B cell (primary cell): ENCODE measurements around the gene COL16A1. TPM values are rescaled to one million over a fixed set of nuclear protein-coding genes. Genes with fewer than 3 reads are reported as not detected.
A peak's percentile ranks its signal among the peaks of the same experiment; 100 is the strongest.

Experiments
- ATAC-seq: fragments of 200-7000 bp; cut with Tn5 transposase; one replicate; pipeline ENCODE4 v1.10.0; 2021; ENCODE audit warnings: low read depth, mild to moderate bottlenecking, moderate number of reproducible peaks, moderate library complexity
- CTCF ChIA-PET: fragments of 350-600 bp; sonication (Branson Sonifier 250); formaldehyde crosslinking; loops from one replicate; lab custom pipeline; 2021; ENCODE audit warnings: antibody characterized with exemption, inconsistent platforms; lab: Charles Lee
- POLR2A ChIA-PET: fragments of 350-600 bp; sonication (Branson Sonifier 250); formaldehyde crosslinking; loops from one replicate; lab custom pipeline; 2021; ENCODE audit warnings: antibody characterized with exemption; lab: Charles Lee
- DNase-seq: peaks from one replicate; pipeline ENCODE4 v3.0.0; 2013
- H2AFZ ChIP-seq: 2 replicates; pipeline ENCODE4 v1.6.1; 2012; ENCODE audit warnings: mild to moderate bottlenecking, low read depth, low read length; ENCODE audit not compliant: insufficient read depth, poor library complexity, severe bottlenecking
- H3K27ac ChIP-seq, 2 donors: 1 replicate in 1 of 2; 2 replicates in 1 of 2; pipeline ENCODE4 v1.5.1; 2012 to 2013; ENCODE audit warnings: low read length in 2 of 2, mild to moderate bottlenecking in 2 of 2, moderate library complexity in 1 of 2
- H3K27me3 ChIP-seq, 4 experiments: fragments of 200-600 bp in 1 of 4; sonication (generic) in 1 of 4; replicated peaks in 1 of 4; 1 replicate in 2 of 4; 2 replicates in 2 of 4; pipeline versions ENCODE4 v1.6.1 to v1.7.0; 2013 to 2016; ENCODE audit warnings: low read length in 3 of 4, mild to moderate bottlenecking in 2 of 4, mixed read lengths in 1 of 4, moderate library complexity in 1 of 4; ENCODE audit not compliant: insufficient read depth in 4 of 4, control insufficient read depth in 3 of 4; ENCODE audit errors: control extremely low read depth in 1 of 4
- H3K36me3 ChIP-seq, 2 experiments: replicated peaks in 1 of 2; 1 replicate in 1 of 2; 2 replicates in 1 of 2; pipeline versions ENCODE4 v1.6.1 to v1.7.1; 2013; ENCODE audit warnings: low read length in 1 of 2; ENCODE audit not compliant: insufficient read depth in 2 of 2, control insufficient read depth in 1 of 2; ENCODE audit errors: control extremely low read depth in 1 of 2, extremely low read depth in 1 of 2
- H3K4me1 ChIP-seq, 2 donors: fragments of 200-600 bp in 1 of 2; sonication (generic) in 1 of 2; 1 replicate in 1 of 2; 2 replicates in 1 of 2; pipeline versions ENCODE4 v1.5.1 to v1.6.1; 2013 to 2017; ENCODE audit warnings: low read length in 2 of 2; ENCODE audit not compliant: control insufficient read depth in 2 of 2, insufficient read depth in 2 of 2
- H3K4me2 ChIP-seq: replicated peaks from 2 replicates; pipeline ENCODE3; 2012; ENCODE audit warnings: mild to moderate bottlenecking, low read depth, low read length; ENCODE audit not compliant: poor library complexity, severe bottlenecking
- H3K4me3 ChIP-seq, 5 experiments: fragments of 200-600 bp in 1 of 5; sonication (generic) in 1 of 5; 1 replicate in 3 of 5; 2 replicates in 2 of 5; pipeline versions ENCODE4 v1.5.1 to v1.7.0; 2011 to 2016; ENCODE audit warnings: low read length in 4 of 5, mild to moderate bottlenecking in 4 of 5, low read depth in 2 of 5, control low read depth in 1 of 5, moderate library complexity in 1 of 5; ENCODE audit not compliant: insufficient read depth in 1 of 5; ENCODE audit errors: control extremely low read depth in 1 of 5, extremely low read depth in 1 of 5
- H3K79me2 ChIP-seq: fragments of 200-600 bp; sonication (generic); one replicate; pipeline ENCODE4 v1.6.0; 2016; ENCODE audit warnings: low read length; ENCODE audit not compliant: control insufficient read depth, insufficient read depth
- H3K9ac ChIP-seq: fragments of 200-600 bp; sonication (generic); 2 replicates; pipeline ENCODE4 v1.6.1; 2017; ENCODE audit warnings: mild to moderate bottlenecking, low read length, moderate library complexity
- H3K9me3 ChIP-seq, 3 donors: one replicate each; pipeline versions ENCODE4 v1.6.1 to v1.7.1; 2013; ENCODE audit warnings: low read length in 2 of 3; ENCODE audit not compliant: control insufficient read depth in 2 of 3, insufficient read depth in 1 of 3; ENCODE audit errors: control extremely low read depth in 1 of 3
- H4K20me1 ChIP-seq: 2 replicates; pipeline ENCODE4 v1.6.0; 2012; ENCODE audit warnings: mild to moderate bottlenecking, low read length; ENCODE audit not compliant: insufficient read depth, control insufficient read depth, poor library complexity, severe bottlenecking
- H3K27ac Mint-ChIP-seq: one replicate; pipeline ENCODE4 v1.8.0; 2021; ENCODE audit warnings: mixed read lengths
- H3K27me3 Mint-ChIP-seq: one replicate; pipeline ENCODE4 v1.8.0; 2021; ENCODE audit warnings: mixed read lengths
- H3K4me1 Mint-ChIP-seq: one replicate; pipeline ENCODE4 v1.8.0; 2021; ENCODE audit warnings: mixed read lengths
- H3K4me3 Mint-ChIP-seq: one replicate; pipeline ENCODE4 v1.8.0; 2021; ENCODE audit warnings: mixed read lengths
- H3K9me3 Mint-ChIP-seq: one replicate; pipeline ENCODE4 v1.8.0; 2022; ENCODE audit warnings: mixed read lengths; ENCODE audit not compliant: insufficient read depth
- EZH2 ChIP-seq: IDR thresholded peaks from 2 replicates; pipeline ENCODE4 v1.6.1; 2012; ENCODE audit warnings: borderline replicate concordance, low read depth, mild to moderate bottlenecking, moderate library complexity, low read length; ENCODE audit not compliant: insufficient read depth, poor library complexity, severe bottlenecking
- WGBS: methylation state at CpG from one replicate; pipeline ENCODE4 v1.1.5; 2013; ENCODE audit warnings: missing lambda C conversion rate; ENCODE audit not compliant: insufficient coverage; 5-methylcytosine and 5-hydroxymethylcytosine counted together
- intact Hi-C: fragments of 100-400 bp; cut with micrococcal nuclease; formaldehyde crosslinking; loops from one replicate; pipeline ENCODE4 v1.10.0; 2022
- polyA plus RNA-seq: library from polyadenylated mRNA; depleted of rRNA; stranded (reverse); fragments of >200 nt; gene quantifications from 2 replicates; pipeline ENCODE4 v1.2.3, GENCODE V29; 2012
- total RNA-seq, 2 donors: library from RNA; stranded (reverse); fragments of 120-200 nt in 1 of 2; gene quantifications; 1 replicate in 1 of 2; 2 replicates in 1 of 2; pipeline versions ENCODE4 v1.2.3 to v1.2.4, GENCODE V29; 2013 to 2022
- TF ChIP-seq, protein P1 (sequence below): fragments of 200-600 bp; IDR thresholded peaks from one replicate; pipeline ENCODE4 v1.8.0; 2022; ENCODE audit warnings: antibody characterized with exemption, mild to moderate bottlenecking

The COL16A1 gene
- total and polyA plus RNA-seq, 2 donors (not counting 1 experiment from before 2014, with no cell fraction given): 0.07 TPM; not detected in 1

DNA sequence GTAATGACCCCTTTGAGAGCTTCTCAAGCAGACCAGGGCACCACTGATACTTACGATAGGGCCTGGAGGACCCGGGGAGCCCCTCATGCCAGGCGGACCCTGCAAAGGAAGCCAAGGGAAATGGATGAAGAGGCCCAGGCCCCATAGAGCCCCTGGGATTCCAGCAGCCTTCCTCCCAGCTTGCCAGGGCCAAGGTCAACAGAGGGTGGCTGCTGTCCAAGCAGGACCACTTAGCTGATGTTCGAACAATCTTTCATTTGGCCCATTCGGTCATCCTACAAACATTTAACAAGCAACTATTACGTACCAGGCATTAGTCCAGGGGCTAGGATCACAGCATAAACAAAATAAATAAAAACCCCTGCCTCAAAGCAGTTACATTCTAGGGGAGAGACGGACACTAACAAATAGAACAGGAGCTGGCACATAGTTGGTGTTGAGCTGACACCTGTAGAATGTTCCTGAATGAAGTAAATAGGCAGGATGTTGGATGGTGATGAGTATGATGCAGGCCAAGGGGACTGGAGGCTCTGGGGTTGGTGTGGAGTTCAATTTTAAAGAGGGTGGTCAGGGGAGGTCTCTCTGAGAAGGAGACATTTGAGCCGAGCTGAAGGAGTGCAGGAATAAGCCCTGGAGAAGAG is 32.1 kb downstream of the COL16A1 start:
- Mint-ChIP-seq H3K27ac (no peak overlapping the region), H3K27me3 (peaks cover 40% of the 10 kb centered on the region), H3K9me3 (no peaks in the 10 kb centered on the region), H3K4me1 (peaks cover 10% of the 10 kb centered on the region), H3K4me3 (no peak overlapping the region)
- ChIA-PET POLR2A (no interaction called here), CTCF (interaction anchor here (1.3 kb wide), 1 partner anchor 292 kb away, joined by 3 read pairs; no protein-coding TSS in a partner anchor)
- no peaks in the 10 kb centered on the region for H3K79me2 ChIP-seq
- H3K36me3 ChIP-seq: no peaks in the 10 kb centered on the region
- H3K9ac ChIP-seq: no peak overlapping the region
- H3K27ac ChIP-seq: no peak overlapping the region
- intact Hi-C loops: no loop called here
- ATAC-seq (no peak), DNase-seq (no peak)
- no peak overlapping the region for H3K4me3 ChIP-seq
- TF ChIP-seq, protein P1, sequence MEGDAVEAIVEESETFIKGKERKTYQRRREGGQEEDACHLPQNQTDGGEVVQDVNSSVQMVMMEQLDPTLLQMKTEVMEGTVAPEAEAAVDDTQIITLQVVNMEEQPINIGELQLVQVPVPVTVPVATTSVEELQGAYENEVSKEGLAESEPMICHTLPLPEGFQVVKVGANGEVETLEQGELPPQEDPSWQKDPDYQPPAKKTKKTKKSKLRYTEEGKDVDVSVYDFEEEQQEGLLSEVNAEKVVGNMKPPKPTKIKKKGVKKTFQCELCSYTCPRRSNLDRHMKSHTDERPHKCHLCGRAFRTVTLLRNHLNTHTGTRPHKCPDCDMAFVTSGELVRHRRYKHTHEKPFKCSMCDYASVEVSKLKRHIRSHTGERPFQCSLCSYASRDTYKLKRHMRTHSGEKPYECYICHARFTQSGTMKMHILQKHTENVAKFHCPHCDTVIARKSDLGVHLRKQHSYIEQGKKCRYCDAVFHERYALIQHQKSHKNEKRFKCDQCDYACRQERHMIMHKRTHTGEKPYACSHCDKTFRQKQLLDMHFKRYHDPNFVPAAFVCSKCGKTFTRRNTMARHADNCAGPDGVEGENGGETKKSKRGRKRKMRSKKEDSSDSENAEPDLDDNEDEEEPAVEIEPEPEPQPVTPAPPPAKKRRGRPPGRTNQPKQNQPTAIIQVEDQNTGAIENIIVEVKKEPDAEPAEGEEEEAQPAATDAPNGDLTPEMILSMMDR: no peak
- TF ChIP-seq EZH2: no peak
- peaks cover 10 to 12% of the 10 kb centered on the region in 2 donors for H3K4me1 ChIP-seq
- H2AFZ ChIP-seq: no peak overlapping the region
- 90% methylated on average over 7 of the region's 8 CpGs for WGBS
- H3K27me3 ChIP-seq: peaks cover 0 to 29% (median 9%) of the 10 kb centered on the region in 4 experiments
- no peaks in the 10 kb centered on the region for H4K20me1 ChIP-seq
- H3K4me2 ChIP-seq: no peak overlapping the region
- no peaks in the 10 kb centered on the region for H3K9me3 ChIP-seq

DNA sequence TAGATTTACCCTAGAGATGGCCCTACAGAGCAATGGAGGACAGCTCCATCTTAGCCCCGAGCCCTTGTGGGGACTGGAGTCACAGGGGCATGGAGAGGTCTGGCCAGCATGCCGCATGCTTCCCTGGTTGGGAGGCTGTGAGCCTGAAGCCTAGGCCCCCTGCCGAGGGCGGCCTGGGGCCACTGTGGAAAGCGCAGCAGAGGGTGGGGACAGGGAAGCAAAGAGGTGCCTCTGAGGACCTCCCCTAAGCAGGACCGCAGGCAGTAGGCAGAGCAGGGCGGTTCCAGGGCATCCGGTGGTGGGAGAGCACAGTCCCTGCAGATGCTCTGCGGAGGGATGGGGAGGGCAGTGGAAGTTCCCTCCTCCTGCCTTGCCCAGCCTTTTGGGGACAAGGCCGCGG is 32.7 kb downstream of the COL16A1 start:
- Histone ChIP-seq H3K36me3 (no peaks in the 10 kb centered on the region), H3K4me3 (no peak overlapping the region), H3K4me1 (peaks cover 10 to 12% of the 10 kb centered on the region in 2 donors), H3K79me2 (no peaks in the 10 kb centered on the region), H3K27ac (no peak overlapping the region), H4K20me1 (no peaks in the 10 kb centered on the region), H2AFZ (no peak overlapping the region), H3K9me3 (no peaks in the 10 kb centered on the region), H3K9ac (no peak overlapping the region), H3K27me3 (peaks cover 0 to 29% (median 9%) of the 10 kb centered on the region in 4 experiments), H3K4me2 (no peak overlapping the region)
- no peak for TF ChIP-seq EZH2
- TF ChIP-seq, protein P1: no peak
- POLR2A ChIA-PET: no interaction called here
- ATAC-seq: no peak
- peak overlapping the region; percentile 5 for H3K4me3 Mint-ChIP-seq
- peaks cover 40% of the 10 kb centered on the region for H3K27me3 Mint-ChIP-seq
- WGBS: 97% methylated on average over 11 of the region's 11 CpGs
- no peaks in the 10 kb centered on the region for H3K9me3 Mint-ChIP-seq
- intact Hi-C loops: no loop called here
- CTCF ChIA-PET: interaction anchor here (1.3 kb wide), 1 partner anchor 293 kb away, joined by 3 read pairs; no protein-coding TSS in a partner anchor
- no peak for DNase-seq
- H3K4me1 Mint-ChIP-seq: peaks cover 10% of the 10 kb centered on the region
- H3K27ac Mint-ChIP-seq: no peak overlapping the region
